Stimulated activated effector memory CD8-positive, alpha-beta T cell treated with anti-CD3 and anti-CD28 coated beads, Interleukin-12 subunit alpha, Interleukin-12 subunit beta, amount 100 ng/mL, for 72 hours (primary cell): ENCODE results near the gene ZBTB5.

Experiments used
- ATAC-seq: fragments of 150-1000 bp; cut with Tn5 transposase; 2 replicates; pipeline ENCODE4 v1.10.0; 2021
- DNase-seq, 2 donors: peaks; one replicate each; pipeline ENCODE4 v3.0.0; 2021 to 2022; ENCODE audit warnings: low spot score in 2 of 2
- H3K27ac Mint-ChIP-seq: one replicate; pipeline ENCODE4 v1.8.0; 2022; ENCODE audit warnings: mild to moderate bottlenecking, mixed read lengths
- H3K36me3 Mint-ChIP-seq: one replicate; pipeline ENCODE4 v1.8.0; 2022; ENCODE audit warnings: mild to moderate bottlenecking, mixed read lengths
- H3K4me1 Mint-ChIP-seq: one replicate; pipeline ENCODE4 v1.8.0; 2022; ENCODE audit warnings: mixed read lengths
- H3K4me3 Mint-ChIP-seq: one replicate; pipeline ENCODE4 v1.8.0; 2022; ENCODE audit warnings: mild to moderate bottlenecking, mixed read lengths
- H3K9me3 Mint-ChIP-seq: one replicate; pipeline ENCODE4 v1.8.0; 2022; ENCODE audit warnings: mixed read lengths

ZBTB5 gene

GRCh38 chr9:37395663-37396062 is 69.6 kb downstream of the ZBTB5 start:
- no peak overlapping the region for H3K27ac Mint-ChIP-seq
- no peaks in the 10 kb centered on the region for H3K36me3 Mint-ChIP-seq
- DNase-seq (no peak), ATAC-seq (no peak)
- H3K9me3 Mint-ChIP-seq: no peaks in the 10 kb centered on the region
- H3K4me1 Mint-ChIP-seq: no peaks in the 10 kb centered on the region
- H3K4me3 Mint-ChIP-seq: no peak overlapping the region

GRCh38 chr9:37395229-37395628 is 70.0 kb downstream of the ZBTB5 start:
- no peaks in the 10 kb centered on the region for H3K36me3 Mint-ChIP-seq
- H3K9me3 Mint-ChIP-seq: no peaks in the 10 kb centered on the region
- H3K27ac Mint-ChIP-seq: no peak overlapping the region
- no peaks in the 10 kb centered on the region for H3K4me1 Mint-ChIP-seq
- no peak for DNase-seq
- no peak for ATAC-seq
- H3K4me3 Mint-ChIP-seq: no peak overlapping the region

- H3K4me1 Mint-ChIP-seq: no peaks in the 10 kb centered on the region
- no peaks in the 10 kb centered on the region for H3K9me3 Mint-ChIP-seq
- ATAC-seq (no peak), DNase-seq (no peak)
- no peaks in the 10 kb centered on the region for H3K36me3 Mint-ChIP-seq
- no peak overlapping the region for H3K4me3 Mint-ChIP-seq
- no peak overlapping the region for H3K27ac Mint-ChIP-seq
Measured at GRCh38 chr9:37392272-37392671, 73.0 kb downstream of the ZBTB5 start.

- H3K9me3 Mint-ChIP-seq: no peaks in the 10 kb centered on the region
- H3K4me3 Mint-ChIP-seq: no peak overlapping the region
- no peak overlapping the region for H3K27ac Mint-ChIP-seq
- ATAC-seq (peak; percentile 51), DNase-seq (no peak)
- H3K36me3 Mint-ChIP-seq: no peaks in the 10 kb centered on the region
- H3K4me1 Mint-ChIP-seq: no peaks in the 10 kb centered on the region
Measured at GRCh38 chr9:37390759-37391158, 74.5 kb downstream of the ZBTB5 start.
